ENCODE results near the gene NACC1. TPM values are rescaled to one million over a fixed set of nuclear protein-coding genes. Genes with fewer than 3 reads are reported as not detected.
"Not testable (repeated sequence)": the region's sequence is repeated elsewhere in the genome, so short reads cannot be mapped to it uniquely, and the experiment has no call there.

NACC1 gene
- total RNA-seq, 1 donor from 2014 or later, result 99.4 TPM

- no peak for TF ChIP-seq CTCF (conservative IDR thresholded peaks at IDR 0.05)
- peaks cover 48% of the 10 kb centered on the region for H3K4me1 Mint-ChIP-seq
- H3K27me3 Mint-ChIP-seq (ENCODE audit: low read depth), result no peaks in the 10 kb centered on the region
- H3K36me3 Mint-ChIP-seq (ENCODE audit: low read depth), result no peaks in the 10 kb centered on the region
- DNase-seq (ENCODE audit: low read depth, low spot score), result peak; percentile 84
- H3K9me3 Mint-ChIP-seq, result no peaks in the 10 kb centered on the region
- H3K4me3 Mint-ChIP-seq, result peak overlapping the region; percentile 85
- H3K27ac Mint-ChIP-seq (ENCODE audit: unreplicated experiment), result peak overlapping the region; percentile 94
These were observed 44.9 kb downstream of the NACC1 start for GRCh38 chr19:13162724-13163608.

- peak; percentile 64 for DNase-seq (ENCODE audit: low read depth, low spot score)
- Mint-ChIP-seq H3K36me3 (ENCODE audit: low read depth) (no peaks in the 10 kb centered on the region), H3K9me3 (no peaks in the 10 kb centered on the region), H3K27ac (ENCODE audit: unreplicated experiment) (peak overlapping the region; percentile 94), H3K4me3 (peak overlapping the region; percentile 85), H3K4me1 (peaks cover 49% of the 10 kb centered on the region), H3K27me3 (ENCODE audit: low read depth) (no peaks in the 10 kb centered on the region)
- TF ChIP-seq CTCF (conservative IDR thresholded peaks at IDR 0.05), result no peak
These were observed 45.7 kb downstream of the NACC1 start for GRCh38 chr19:13163609-13164342.

GRCh38 chr19:13164343-13165161, 46.5 kb downstream of the NACC1 start:
- DNase-seq (ENCODE audit: low read depth, low spot score), result peak; percentile 80
- H3K27ac Mint-ChIP-seq (ENCODE audit: unreplicated experiment), result peak overlapping the region; percentile 94
- H3K36me3 Mint-ChIP-seq (ENCODE audit: low read depth), result no peaks in the 10 kb centered on the region
- H3K27me3 Mint-ChIP-seq (ENCODE audit: low read depth), result no peaks in the 10 kb centered on the region
- peaks cover 57% of the 10 kb centered on the region for H3K4me1 Mint-ChIP-seq
- H3K9me3 Mint-ChIP-seq, result no peaks in the 10 kb centered on the region
- TF ChIP-seq CTCF (conservative IDR thresholded peaks at IDR 0.05), result no peak
- H3K4me3 Mint-ChIP-seq, result peak overlapping the region; percentile 85

GRCh38 chr19:13165162-13165997, 47.3 kb downstream of the NACC1 start:
- peak overlapping the region; percentile 85 for H3K4me3 Mint-ChIP-seq
- H3K36me3 Mint-ChIP-seq (ENCODE audit: low read depth), result no peaks in the 10 kb centered on the region
- no peaks in the 10 kb centered on the region for H3K27me3 Mint-ChIP-seq (ENCODE audit: low read depth)
- H3K9me3 Mint-ChIP-seq, result no peaks in the 10 kb centered on the region
- no peak for TF ChIP-seq CTCF (conservative IDR thresholded peaks at IDR 0.05)
- peak overlapping the region; percentile 94 for H3K27ac Mint-ChIP-seq (ENCODE audit: unreplicated experiment)
- DNase-seq (ENCODE audit: low read depth, low spot score), result no peak
- H3K4me1 Mint-ChIP-seq, result peaks cover 58% of the 10 kb centered on the region

GRCh38 chr19:13166151-13166550, 48.1 kb downstream of the NACC1 start:
- H3K4me3 Mint-ChIP-seq; H3K9me3 Mint-ChIP-seq; DNase-seq (ENCODE audit: low read depth, low spot score); H3K27ac Mint-ChIP-seq (ENCODE audit: unreplicated experiment); H3K27me3 Mint-ChIP-seq (ENCODE audit: low read depth); H3K36me3 Mint-ChIP-seq (ENCODE audit: low read depth): not testable (repeated sequence)
- H3K4me1 Mint-ChIP-seq, result peaks cover 58% of the 10 kb centered on the region
